ENCODE measurements around the gene DENND2A. TPM values are rescaled to one million over a fixed set of nuclear protein-coding genes. Genes with fewer than 3 reads are reported as not detected.

DENND2A gene
- total and polyA plus RNA-seq, 2 donors (not counting 1 experiment from before 2014, with no cell fraction given), result 30.6 to 39.0 TPM

DNA sequence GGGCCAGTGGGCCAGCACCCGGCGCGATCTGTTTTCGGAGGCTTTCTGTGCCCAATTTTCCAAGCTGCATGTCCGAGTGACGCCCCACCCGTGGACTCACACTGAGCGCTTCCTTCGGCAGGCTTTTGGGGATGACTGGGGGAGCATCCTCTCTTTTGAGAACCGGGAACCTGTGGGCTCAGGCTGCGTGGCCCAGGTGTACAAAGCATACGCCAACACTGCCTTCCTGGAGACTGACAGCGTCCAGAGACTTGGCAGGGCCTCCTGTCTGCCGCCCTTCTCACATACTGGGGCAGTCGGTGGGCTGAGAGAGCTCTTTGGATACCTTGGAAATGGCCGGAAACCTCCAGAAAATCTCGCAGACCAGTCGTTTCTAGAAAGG, 33.2 kb upstream of the DENND2A start:
- Histone ChIP-seq H3K4me3 (replicated peaks in 1 of 4; ENCODE audit: control extremely low read depth in 1 of 4, insufficient read depth in 1 of 4, low read depth in 3 of 4, low read length in 4 of 4) (peak overlapping the region; percentile 52 to 73 (median 64)), H3K9me3 (ENCODE audit: control insufficient read depth, insufficient read depth, low read depth, low read length) (no peaks in the 10 kb centered on the region), H3K79me2 (ENCODE audit: control insufficient read depth, insufficient read depth, low read length) (no peaks in the 10 kb centered on the region), H3K4me2 (ENCODE audit: extremely low read depth, insufficient read depth, low read length) (peak overlapping the region; percentile 97), H3K9ac (ENCODE audit: insufficient read depth, low read length) (no peak overlapping the region), H3K36me3 (ENCODE audit: control insufficient read depth, insufficient read depth, low read length) (no peaks in the 10 kb centered on the region), H2AFZ (ENCODE audit: low read length) (peak overlapping the region; percentile 85), H4K20me1 (ENCODE audit: control insufficient read depth, extremely low read depth, insufficient read depth, low read length) (no peaks in the 10 kb centered on the region), H3K27ac (ENCODE audit: insufficient read depth, low read length) (no peak overlapping the region), H3K27me3 (ENCODE audit: control insufficient read depth, insufficient read depth, low read length) (no peaks in the 10 kb centered on the region), H3K4me1 (ENCODE audit: control insufficient read depth, extremely low read depth, insufficient read depth, low read length) (peaks cover 4% of the 10 kb centered on the region)
- no peak for DNase-seq (ENCODE audit: low read depth in 2 of 2)
- TF ChIP-seq EZH2 (IDR thresholded peaks at IDR 0.05; ENCODE audit: low read length, missing control alignments), result no peak
- TF ChIP-seq, protein P1, sequence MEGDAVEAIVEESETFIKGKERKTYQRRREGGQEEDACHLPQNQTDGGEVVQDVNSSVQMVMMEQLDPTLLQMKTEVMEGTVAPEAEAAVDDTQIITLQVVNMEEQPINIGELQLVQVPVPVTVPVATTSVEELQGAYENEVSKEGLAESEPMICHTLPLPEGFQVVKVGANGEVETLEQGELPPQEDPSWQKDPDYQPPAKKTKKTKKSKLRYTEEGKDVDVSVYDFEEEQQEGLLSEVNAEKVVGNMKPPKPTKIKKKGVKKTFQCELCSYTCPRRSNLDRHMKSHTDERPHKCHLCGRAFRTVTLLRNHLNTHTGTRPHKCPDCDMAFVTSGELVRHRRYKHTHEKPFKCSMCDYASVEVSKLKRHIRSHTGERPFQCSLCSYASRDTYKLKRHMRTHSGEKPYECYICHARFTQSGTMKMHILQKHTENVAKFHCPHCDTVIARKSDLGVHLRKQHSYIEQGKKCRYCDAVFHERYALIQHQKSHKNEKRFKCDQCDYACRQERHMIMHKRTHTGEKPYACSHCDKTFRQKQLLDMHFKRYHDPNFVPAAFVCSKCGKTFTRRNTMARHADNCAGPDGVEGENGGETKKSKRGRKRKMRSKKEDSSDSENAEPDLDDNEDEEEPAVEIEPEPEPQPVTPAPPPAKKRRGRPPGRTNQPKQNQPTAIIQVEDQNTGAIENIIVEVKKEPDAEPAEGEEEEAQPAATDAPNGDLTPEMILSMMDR (conservative IDR thresholded peaks at IDR 0.05 in 1 of 2, IDR thresholded peaks at IDR 0.05 in 1 of 2; ENCODE audit: low read depth in 1 of 2, low read length in 2 of 2), result no peak

DNA sequence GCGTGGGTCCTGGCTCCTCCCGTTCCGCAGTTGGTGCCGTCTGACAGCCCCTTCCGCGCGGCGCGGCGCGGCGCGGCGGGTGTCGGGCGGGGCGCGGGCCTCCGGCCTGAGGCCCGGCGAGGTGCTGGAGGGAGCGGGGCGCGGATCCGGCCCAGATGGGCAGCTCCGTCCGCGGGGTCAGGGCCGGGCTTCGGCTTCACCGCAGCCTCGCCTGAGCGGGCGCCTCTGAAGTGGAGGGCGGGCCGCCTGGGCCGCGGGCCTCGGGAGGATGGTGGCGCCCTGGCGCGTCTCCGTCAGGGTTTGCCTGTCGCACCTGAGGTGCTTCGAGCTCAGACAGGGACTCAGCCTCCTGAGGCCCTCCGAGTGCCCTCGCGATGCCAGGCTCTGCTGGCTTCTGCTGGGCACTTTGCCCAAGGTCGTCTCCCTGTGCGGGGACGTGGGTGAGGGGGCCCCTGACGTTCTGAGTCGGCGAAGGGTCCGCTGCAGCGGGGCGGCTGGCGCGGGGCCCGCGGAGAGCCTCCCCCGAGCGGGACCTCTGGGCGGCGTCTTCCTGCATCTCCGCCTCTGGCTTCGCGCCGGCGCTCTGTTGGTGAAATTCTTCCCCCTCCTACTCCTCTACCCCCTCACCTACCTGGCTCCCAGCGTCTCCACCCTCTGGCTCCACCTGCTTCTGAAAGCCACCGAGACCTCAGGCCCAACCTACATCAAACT, 32.6 kb upstream of the DENND2A start:
- DNase-seq (ENCODE audit: low read depth in 2 of 2), result peak in 1 of 2 donors; percentile 12
- no peaks in the 10 kb centered on the region for H3K27me3 ChIP-seq (ENCODE audit: control insufficient read depth, insufficient read depth, low read length)
- H4K20me1 ChIP-seq (ENCODE audit: control insufficient read depth, extremely low read depth, insufficient read depth, low read length), result no peaks in the 10 kb centered on the region
- TF ChIP-seq, protein P1 (conservative IDR thresholded peaks at IDR 0.05 in 1 of 2, IDR thresholded peaks at IDR 0.05 in 1 of 2; ENCODE audit: low read depth in 1 of 2, low read length in 2 of 2), result no peak
- TF ChIP-seq EZH2 (IDR thresholded peaks at IDR 0.05; ENCODE audit: low read length, missing control alignments), result no peak
- H3K9me3 ChIP-seq (ENCODE audit: control insufficient read depth, insufficient read depth, low read depth, low read length), result no peaks in the 10 kb centered on the region
- peak overlapping the region; percentile 85 for H2AFZ ChIP-seq (ENCODE audit: low read length)
- peak overlapping the region; percentile 52 to 73 (median 64) for H3K4me3 ChIP-seq (replicated peaks in 1 of 4; ENCODE audit: control extremely low read depth in 1 of 4, insufficient read depth in 1 of 4, low read depth in 3 of 4, low read length in 4 of 4)
- no peaks in the 10 kb centered on the region for H3K36me3 ChIP-seq (ENCODE audit: control insufficient read depth, insufficient read depth, low read length)
- H3K27ac ChIP-seq (ENCODE audit: insufficient read depth, low read length), result peak overlapping the region; percentile 23
- H3K9ac ChIP-seq (ENCODE audit: insufficient read depth, low read length), result peak overlapping the region; percentile 57
- H3K4me1 ChIP-seq (ENCODE audit: control insufficient read depth, extremely low read depth, insufficient read depth, low read length), result peaks cover 4% of the 10 kb centered on the region
- peak overlapping the region; percentile 97 for H3K4me2 ChIP-seq (ENCODE audit: extremely low read depth, insufficient read depth, low read length)
- H3K79me2 ChIP-seq (ENCODE audit: control insufficient read depth, insufficient read depth, low read length), result no peaks in the 10 kb centered on the region

DNA sequence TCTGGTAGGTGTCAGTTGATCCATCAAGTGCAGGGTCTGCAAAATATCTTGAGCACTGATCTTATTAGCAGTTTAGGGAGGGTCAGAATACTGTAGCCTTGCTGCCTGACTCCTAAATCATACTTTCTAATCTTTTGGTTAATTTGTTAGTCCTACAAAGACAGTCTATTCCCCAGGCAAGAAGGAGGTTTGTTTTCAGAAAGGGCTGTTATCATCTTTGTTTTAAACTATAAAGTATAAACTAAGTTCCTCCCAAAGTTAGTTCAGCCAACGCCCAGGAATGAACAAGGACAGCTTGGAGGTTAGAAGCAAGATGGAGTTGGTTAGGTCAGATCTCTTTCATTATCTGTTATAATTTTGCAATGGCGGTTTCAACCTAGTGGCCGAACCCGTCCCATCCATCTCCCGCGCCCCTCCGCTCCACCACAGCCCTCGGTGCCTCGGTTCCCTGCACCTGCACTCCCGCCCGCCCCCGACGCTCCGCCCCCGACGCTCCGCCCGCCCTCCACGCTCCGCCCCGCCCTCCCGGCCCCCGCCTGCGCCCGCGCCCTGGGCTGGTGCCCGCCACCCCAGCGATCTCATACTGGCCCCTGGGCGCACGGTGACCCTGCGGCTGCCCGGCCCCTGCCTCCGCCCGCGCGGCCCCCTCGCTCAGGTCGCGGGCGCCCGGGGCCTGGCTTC, 31.9 kb upstream of the DENND2A start, which contains the start of gene ADCK2:
TSS of gene ADCK2 (plus strand) at position 564 of the 681 bp plus-strand sequence. CDS start 386 bp downstream, outside the sequence.
- Histone ChIP-seq H3K36me3 (ENCODE audit: control insufficient read depth, insufficient read depth, low read length) (no peaks in the 10 kb centered on the region), H3K27me3 (ENCODE audit: control insufficient read depth, insufficient read depth, low read length) (no peaks in the 10 kb centered on the region), H3K79me2 (ENCODE audit: control insufficient read depth, insufficient read depth, low read length) (no peaks in the 10 kb centered on the region), H3K27ac (ENCODE audit: insufficient read depth, low read length) (peak within 1 kb of the TSS; percentile 23), H3K9me3 (ENCODE audit: control insufficient read depth, insufficient read depth, low read depth, low read length) (no peaks in the 10 kb centered on the region), H3K4me3 (replicated peaks in 1 of 4; ENCODE audit: control extremely low read depth in 1 of 4, insufficient read depth in 1 of 4, low read depth in 3 of 4, low read length in 4 of 4) (peak within 1 kb of the TSS; percentile 53 to 73 (median 64)), H3K9ac (ENCODE audit: insufficient read depth, low read length) (peak within 1 kb of the TSS; percentile 57), H4K20me1 (ENCODE audit: control insufficient read depth, extremely low read depth, insufficient read depth, low read length) (no peaks in the 10 kb centered on the region), H3K4me1 (ENCODE audit: control insufficient read depth, extremely low read depth, insufficient read depth, low read length) (peaks cover 4% of the 10 kb centered on the region), H2AFZ (ENCODE audit: low read length) (peak within 1 kb of the TSS; percentile 85), H3K4me2 (ENCODE audit: extremely low read depth, insufficient read depth, low read length) (peak within 1 kb of the TSS; percentile 97)
- TF ChIP-seq EZH2 (IDR thresholded peaks at IDR 0.05; ENCODE audit: low read length, missing control alignments), result no peak
- TF ChIP-seq, protein P1 (conservative IDR thresholded peaks at IDR 0.05 in 1 of 2, IDR thresholded peaks at IDR 0.05 in 1 of 2; ENCODE audit: low read depth in 1 of 2, low read length in 2 of 2), result no peak
- DNase-seq (ENCODE audit: low read depth in 2 of 2), result no peak

Measured in fibroblast of lung (primary cell).